Loucy (cell line): ENCODE data around the gene ARHGAP42.

ENCODE experiments used
- CTCF ChIP-seq: fragments of 200-600 bp; sonication (generic); conservative IDR thresholded peaks from 2 replicates; pipeline ENCODE4 v1.5.1; 2014; ENCODE audit warnings: mild to moderate bottlenecking, antibody characterized with exemption, low read length
- EZH2phosphoT487 ChIP-seq: fragments of 200-600 bp; IDR thresholded peaks from 2 replicates; pipeline ENCODE4 v1.6.1; 2018; ENCODE audit warnings: antibody characterized with exemption, mild to moderate bottlenecking, moderate library complexity, borderline replicate concordance

DNA sequence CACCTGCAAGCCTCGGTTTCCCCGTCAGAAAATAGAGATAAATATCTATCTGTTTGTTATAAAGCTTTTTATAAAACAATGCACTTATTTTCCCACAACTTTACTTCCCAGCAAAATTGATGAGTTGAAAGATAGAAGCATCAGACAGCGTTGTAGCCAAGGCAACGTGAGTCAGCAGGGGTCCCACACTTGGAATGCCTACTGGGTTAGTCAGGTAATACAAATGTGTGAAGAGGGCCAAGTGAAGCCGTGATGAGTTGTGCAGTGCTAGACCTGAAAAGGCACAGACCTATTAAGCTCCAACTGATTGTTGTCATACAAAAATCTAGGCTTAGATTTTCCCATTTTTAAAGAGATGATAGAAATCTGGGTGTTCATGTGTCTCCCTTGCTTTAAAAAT, 323.8 kb downstream of the ARHGAP42 start:
- TF ChIP-seq CTCF (no peak), EZH2phosphoT487 (no peak)
